Stimulated activated naive B cell treated with anti-CD40 and anti-IgM and Interleukin-4, amounts not matched to agents 10 μg/mL and 1 μg/mL and 100 μg/mL, for 72 hours (primary cell): Measurements from ENCODE around the gene RDH5.
"Not testable (repeated sequence)": the region's sequence is repeated elsewhere in the genome, so short reads cannot be mapped to it uniquely, and the experiment has no call there.

Experiments used
- ATAC-seq, 2 donors: fragments of 150-1000 bp; cut with Tn5 transposase; replicated peaks; 2 replicates each; pipeline ENCODE4 v1.10.0; 2021; ENCODE audit warnings: moderate library complexity in 1 of 2
- DNase-seq: peaks from one replicate; pipeline ENCODE4 v3.0.0; 2021
- H3K27ac Mint-ChIP-seq: one replicate; pipeline ENCODE4 v1.8.0; 2022; ENCODE audit warnings: mild to moderate bottlenecking, mixed read lengths
- H3K27me3 Mint-ChIP-seq, 2 donors: one replicate each; pipeline ENCODE4 v1.8.0; 2022; ENCODE audit warnings: mixed read lengths in 2 of 2
- H3K36me3 Mint-ChIP-seq, 2 donors: one replicate each; pipeline ENCODE4 v1.8.0; 2022; ENCODE audit warnings: mixed read lengths in 2 of 2, mild to moderate bottlenecking in 1 of 2
- H3K4me1 Mint-ChIP-seq, 2 donors: one replicate each; pipeline ENCODE4 v1.8.0; 2022; ENCODE audit warnings: mixed read lengths in 2 of 2, mild to moderate bottlenecking in 1 of 2
- H3K4me3 Mint-ChIP-seq, 2 donors: one replicate each; pipeline ENCODE4 v1.8.0; 2022; ENCODE audit warnings: mild to moderate bottlenecking in 2 of 2, mixed read lengths in 2 of 2, moderate library complexity in 1 of 2
- H3K9me3 Mint-ChIP-seq, 2 donors: one replicate each; pipeline ENCODE4 v1.8.0; 2022; ENCODE audit warnings: mixed read lengths in 2 of 2, mild to moderate bottlenecking in 1 of 2

The RDH5 gene

GRCh38 chr12:55746174-55746912 is 26.1 kb downstream of the RDH5 start:
- DNase-seq (no peak), ATAC-seq (no peak)
- H3K27me3 Mint-ChIP-seq: peaks cover 0 to 5% of the 10 kb centered on the region in 2 donors
- H3K4me3 Mint-ChIP-seq: peak overlapping the region; percentile 50 to 62
- peaks cover 34 to 53% of the 10 kb centered on the region in 2 donors for H3K4me1 Mint-ChIP-seq
- H3K9me3 Mint-ChIP-seq: no peaks in the 10 kb centered on the region
- peaks cover 6 to 24% of the 10 kb centered on the region in 2 donors for H3K36me3 Mint-ChIP-seq
- no peak overlapping the region for H3K27ac Mint-ChIP-seq

- Mint-ChIP-seq H3K4me1 (peaks cover 34 to 50% of the 10 kb centered on the region in 2 donors), H3K9me3 (no peaks in the 10 kb centered on the region), H3K27ac (no peak overlapping the region), H3K4me3 (no peak overlapping the region), H3K36me3 (peaks cover 6 to 25% of the 10 kb centered on the region in 2 donors), H3K27me3 (peaks cover 0 to 5% of the 10 kb centered on the region in 2 donors)
- ATAC-seq: no peak
- DNase-seq: no peak
These were observed 26.7 kb downstream of the RDH5 start for GRCh38 chr12:55746913-55747231.

- no peaks in the 10 kb centered on the region for H3K9me3 Mint-ChIP-seq
- H3K4me3 Mint-ChIP-seq: no peak overlapping the region
- ATAC-seq (no peak), DNase-seq (no peak)
- H3K36me3 Mint-ChIP-seq: peaks cover 6 to 36% of the 10 kb centered on the region in 2 donors
- no peak overlapping the region for H3K27ac Mint-ChIP-seq
- H3K4me1 Mint-ChIP-seq: peaks cover 25 to 39% of the 10 kb centered on the region in 2 donors
- H3K27me3 Mint-ChIP-seq: no peaks in the 10 kb centered on the region
These were observed 28.2 kb downstream of the RDH5 start for GRCh38 chr12:55748230-55748993.

GRCh38 chr12:55755246-55755645 is 35.1 kb downstream of the RDH5 start:
- no peaks in the 10 kb centered on the region for H3K4me1 Mint-ChIP-seq
- no peak overlapping the region for H3K4me3 Mint-ChIP-seq
- DNase-seq (no peak), ATAC-seq (no peak)
- H3K27ac Mint-ChIP-seq: no peak overlapping the region
- H3K27me3 Mint-ChIP-seq: no peaks in the 10 kb centered on the region
- H3K36me3 Mint-ChIP-seq: peaks cover 37 to 53% of the 10 kb centered on the region in 2 donors
- H3K9me3 Mint-ChIP-seq: no peaks in the 10 kb centered on the region

GRCh38 chr12:55757701-55758100 is 37.5 kb downstream of the RDH5 start:
- ATAC-seq: no peak
- Mint-ChIP-seq H3K4me3 (no peak overlapping the region), H3K4me1 (peaks cover 0 to 1% of the 10 kb centered on the region in 2 donors), H3K27me3 (no peaks in the 10 kb centered on the region), H3K36me3 (peaks cover 39 to 54% of the 10 kb centered on the region in 2 donors), H3K27ac (peak overlapping the region; percentile 68), H3K9me3 (no peaks in the 10 kb centered on the region)
- no peak for DNase-seq

- H3K9me3 Mint-ChIP-seq, H3K4me1 Mint-ChIP-seq, H3K27ac Mint-ChIP-seq, DNase-seq, ATAC-seq, H3K27me3 Mint-ChIP-seq, H3K4me3 Mint-ChIP-seq: not testable (repeated sequence)
- H3K36me3 Mint-ChIP-seq: peaks cover 39 to 48% of the 10 kb centered on the region in 2 donors
These were observed 38.4 kb downstream of the RDH5 start for GRCh38 chr12:55758575-55758974.

- Mint-ChIP-seq H3K27me3 (no peaks in the 10 kb centered on the region), H3K36me3 (peaks cover 32 to 36% of the 10 kb centered on the region in 2 donors)
These were observed 40.5 kb downstream of the RDH5 start for GRCh38 chr12:55760663-55761062.

GRCh38 chr12:55762646-55763045 is 42.5 kb downstream of the RDH5 start:
- DNase-seq (no peak), ATAC-seq (no peak)
- Mint-ChIP-seq H3K27me3 (no peaks in the 10 kb centered on the region), H3K36me3 (peaks cover 31 to 33% of the 10 kb centered on the region in 2 donors), H3K4me1 (peaks cover 0 to 3% of the 10 kb centered on the region in 2 donors), H3K4me3 (no peak overlapping the region), H3K9me3 (no peaks in the 10 kb centered on the region), H3K27ac (no peak overlapping the region)

More at GRCh38 chr12:55760663-55761062, 40.5 kb downstream of the RDH5 start:
- ATAC-seq: no peak
- no peak overlapping the region for H3K4me3 Mint-ChIP-seq
- H3K9me3 Mint-ChIP-seq: no peaks in the 10 kb centered on the region
- H3K27ac Mint-ChIP-seq: no peak overlapping the region
- no peak for DNase-seq
- H3K4me1 Mint-ChIP-seq: peaks cover 0 to 1% of the 10 kb centered on the region in 2 donors

- Mint-ChIP-seq H3K36me3 (peaks cover 16 to 26% of the 10 kb centered on the region in 2 donors), H3K27me3 (no peaks in the 10 kb centered on the region), H3K9me3 (no peaks in the 10 kb centered on the region), H3K27ac (peak overlapping the region; percentile 56), H3K4me1 (peaks cover 0 to 6% of the 10 kb centered on the region in 2 donors), H3K4me3 (no peak overlapping the region)
- DNase-seq (no peak), ATAC-seq (no peak)
These were observed 45.6 kb downstream of the RDH5 start for GRCh38 chr12:55765736-55766290.

GRCh38 chr12:55767156-55767555 is 47.0 kb downstream of the RDH5 start:
- no peak overlapping the region for H3K27ac Mint-ChIP-seq
- peaks cover 0 to 6% of the 10 kb centered on the region in 2 donors for H3K4me1 Mint-ChIP-seq
- H3K9me3 Mint-ChIP-seq: no peaks in the 10 kb centered on the region
- H3K27me3 Mint-ChIP-seq: no peaks in the 10 kb centered on the region
- H3K4me3 Mint-ChIP-seq: no peak overlapping the region
- no peak for ATAC-seq
- DNase-seq: no peak
- H3K36me3 Mint-ChIP-seq: peaks cover 25 to 30% of the 10 kb centered on the region in 2 donors

GRCh38 chr12:55771736-55772135 is 51.5 kb downstream of the RDH5 start:
- H3K4me1 Mint-ChIP-seq: peaks cover 0 to 4% of the 10 kb centered on the region in 2 donors
- no peaks in the 10 kb centered on the region for H3K27me3 Mint-ChIP-seq
- peaks cover 33 to 37% of the 10 kb centered on the region in 2 donors for H3K36me3 Mint-ChIP-seq
- H3K4me3 Mint-ChIP-seq: no peak overlapping the region
- H3K9me3 Mint-ChIP-seq: no peaks in the 10 kb centered on the region
- H3K27ac Mint-ChIP-seq: no peak overlapping the region
- ATAC-seq: no peak
- DNase-seq: no peak
